Neutrophil (primary cell): ENCODE data around the gene QSER1.

Experiments
- H3K27ac ChIP-seq: fragments of 200-600 bp; sonication (generic); 2 replicates; pipeline ENCODE4 v1.5.1; 2016; ENCODE audit warnings: mild to moderate bottlenecking, moderate library complexity
- H3K27me3 ChIP-seq: fragments of 200-600 bp; sonication (generic); 2 replicates; pipeline ENCODE4 v1.6.0; 2016; ENCODE audit warnings: mild to moderate bottlenecking
- H3K36me3 ChIP-seq: fragments of 200-600 bp; sonication (generic); 2 replicates; pipeline ENCODE4 v1.5.1; 2017
- H3K4me1 ChIP-seq, 2 experiments: fragments of 200-600 bp in 1 of 2; sonication (generic) in 1 of 2; 1 replicate in 1 of 2; 2 replicates in 1 of 2; pipeline versions ENCODE4 v1.5.1 to v1.6.1; 2013 to 2016; ENCODE audit warnings: low read depth in 1 of 2, low read length in 1 of 2, mild to moderate bottlenecking in 1 of 2, moderate library complexity in 1 of 2; ENCODE audit not compliant: control insufficient read depth in 1 of 2, insufficient read depth in 1 of 2
- H3K4me3 ChIP-seq, 2 experiments: fragments of 200-600 bp in 1 of 2; sonication (generic) in 1 of 2; 1 replicate in 1 of 2; 2 replicates in 1 of 2; pipeline ENCODE4 v1.5.1; 2013 to 2016; ENCODE audit warnings: low read depth in 1 of 2, low read length in 1 of 2, mild to moderate bottlenecking in 1 of 2, moderate library complexity in 1 of 2
- H3K9me3 ChIP-seq: fragments of 200-600 bp; sonication (generic); 2 replicates; pipeline ENCODE4 v1.5.1; 2016
- CTCF ChIP-seq: fragments of 200-600 bp; sonication (generic); IDR thresholded peaks from 2 replicates; pipeline ENCODE4 v1.5.1; 2016; ENCODE audit warnings: antibody characterized with exemption

Gene QSER1

GRCh38 chr11:33013755-33014154 lies 121.1 kb downstream of the QSER1 start:
- Histone ChIP-seq H3K4me1 (peaks cover 8 to 15% of the 10 kb centered on the region in 2 experiments), H3K27me3 (peaks cover 40% of the 10 kb centered on the region), H3K36me3 (no peaks in the 10 kb centered on the region), H3K9me3 (no peaks in the 10 kb centered on the region), H3K4me3 (no peak overlapping the region), H3K27ac (no peak overlapping the region)
- TF ChIP-seq CTCF, result no peak

DNA sequence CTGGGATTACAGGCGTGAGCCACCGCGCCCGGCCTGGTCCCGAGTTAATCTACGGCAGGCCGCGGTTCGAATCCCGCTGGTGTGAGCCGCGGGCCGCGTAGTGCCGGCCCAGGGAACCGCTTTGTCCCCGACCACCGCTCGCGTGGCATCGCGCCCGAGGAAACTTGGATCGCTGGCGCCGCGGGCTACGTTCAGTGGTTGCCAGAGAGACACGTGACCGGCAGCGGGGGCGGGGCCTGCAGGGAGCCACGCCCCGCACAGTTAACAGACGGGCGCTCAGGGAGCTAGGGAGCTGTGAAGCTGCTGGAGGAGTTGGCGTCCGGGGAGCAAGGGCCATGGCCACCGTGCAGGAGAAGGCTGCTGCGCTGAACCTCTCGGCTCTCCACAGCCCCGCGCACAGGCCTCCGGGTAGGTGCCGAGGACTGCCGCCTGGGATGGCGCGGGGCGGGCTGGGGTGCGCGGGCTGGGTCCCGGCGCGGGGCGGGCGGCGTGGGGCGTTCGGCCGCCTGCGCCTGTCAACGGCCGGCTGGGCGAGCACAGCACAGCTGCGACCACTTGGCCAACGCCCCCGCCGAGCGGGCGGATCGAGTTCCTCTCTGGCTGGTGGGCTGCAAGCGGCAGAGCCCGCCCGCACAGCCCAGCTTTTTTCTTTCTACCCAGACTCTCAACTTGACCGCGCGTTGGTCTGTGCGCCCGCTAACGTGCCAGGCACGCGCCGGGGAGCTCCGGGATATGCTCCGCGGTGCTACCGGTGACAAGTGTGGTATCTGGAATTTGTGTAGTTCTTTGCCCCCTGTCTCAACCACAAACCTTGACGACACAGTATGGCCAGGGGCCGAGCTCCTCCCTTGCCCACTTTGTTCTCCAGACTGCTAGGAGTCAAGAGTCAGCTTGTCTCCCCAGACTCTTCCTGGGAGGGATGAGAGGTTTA lies 123.3 kb downstream of the QSER1 start, which contains the start of gene DEPDC7:
TSS of gene DEPDC7 (plus strand) at position 258 of the 931 bp plus-strand sequence. CDS start at position 336, 78 bp downstream.
- Histone ChIP-seq H3K27me3 (peaks cover 40% of the 10 kb centered on the region), H3K27ac (no peak within 1 kb of the TSS), H3K9me3 (no peaks in the 10 kb centered on the region), H3K4me3 (peak within 1 kb of the TSS; percentile 66), H3K36me3 (no peaks in the 10 kb centered on the region), H3K4me1 (peaks cover 8 to 15% of the 10 kb centered on the region in 2 experiments)
- no peak for TF ChIP-seq CTCF

- H3K4me3 ChIP-seq, result peak overlapping the region; percentile 66
- TF ChIP-seq CTCF, result no peak
These were observed 124.0 kb downstream of the QSER1 start for GRCh38 chr11:33016654-33017053.

DNA sequence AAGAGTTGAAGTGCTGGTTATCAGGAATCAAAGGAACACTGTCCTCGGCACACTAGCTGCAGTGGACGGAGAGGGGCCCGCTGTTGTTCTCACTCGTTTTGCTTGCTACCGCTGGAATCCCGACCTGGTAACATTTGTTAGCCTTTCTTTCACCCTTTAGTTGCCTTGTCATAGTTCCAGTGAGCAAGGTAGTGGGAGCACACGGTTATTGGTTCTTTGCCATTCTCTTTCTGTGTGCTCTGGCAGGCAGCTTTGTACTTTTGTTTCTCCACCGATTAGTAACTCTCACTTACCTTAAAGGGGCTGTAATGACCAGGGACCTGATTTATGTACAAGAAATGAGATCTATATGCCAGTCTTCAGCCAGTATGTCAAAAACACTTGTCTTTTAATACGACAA lies 124.9 kb downstream of the QSER1 start:
- Histone ChIP-seq H3K27ac (no peak overlapping the region), H3K4me3 (no peak overlapping the region)

More at GRCh38 chr11:33016654-33017053, 124.0 kb downstream of the QSER1 start:
- no peaks in the 10 kb centered on the region for H3K36me3 ChIP-seq
- no peaks in the 10 kb centered on the region for H3K9me3 ChIP-seq
- peaks cover 40% of the 10 kb centered on the region for H3K27me3 ChIP-seq
- peaks cover 8 to 15% of the 10 kb centered on the region in 2 experiments for H3K4me1 ChIP-seq
- H3K27ac ChIP-seq, result no peak overlapping the region

DNA sequence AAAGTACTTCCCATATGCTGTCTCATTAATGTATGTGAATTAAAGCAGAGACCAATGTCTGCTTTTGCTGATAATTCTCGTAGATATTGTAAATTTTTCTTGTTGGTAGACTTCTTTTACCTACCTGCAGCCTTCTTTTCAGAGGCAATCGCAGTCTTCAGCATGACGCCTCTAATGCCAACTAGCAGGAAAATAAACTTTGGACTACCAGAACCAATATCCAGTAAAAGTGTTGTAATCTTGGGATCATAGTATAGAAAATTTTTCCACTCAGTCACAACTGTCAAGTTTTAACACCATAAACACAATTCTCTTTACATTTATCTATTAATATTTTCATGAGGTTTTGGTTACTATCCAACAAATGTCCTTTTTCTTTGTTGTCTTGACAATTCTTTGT lies 125.4 kb downstream of the QSER1 start:
- peaks cover 40% of the 10 kb centered on the region for H3K27me3 ChIP-seq
- no peak overlapping the region for H3K4me3 ChIP-seq
- no peak overlapping the region for H3K27ac ChIP-seq
- peaks cover 8 to 15% of the 10 kb centered on the region in 2 experiments for H3K4me1 ChIP-seq
- no peaks in the 10 kb centered on the region for H3K36me3 ChIP-seq
- no peak for TF ChIP-seq CTCF
- H3K9me3 ChIP-seq, result no peaks in the 10 kb centered on the region

More for the DNA sequence above, 124.9 kb downstream of the QSER1 start:
- H3K36me3 ChIP-seq, result no peaks in the 10 kb centered on the region
- H3K4me1 ChIP-seq, result peaks cover 8 to 15% of the 10 kb centered on the region in 2 experiments
- H3K9me3 ChIP-seq, result no peaks in the 10 kb centered on the region
- TF ChIP-seq CTCF, result no peak
- peaks cover 40% of the 10 kb centered on the region for H3K27me3 ChIP-seq
